AG10803 (cell line): Measurements from ENCODE around the gene CAPN8.

Experiments used
- DNase-seq: peaks from one replicate; pipeline ENCODE4 v3.0.0; 2010; ENCODE audit warnings: low read depth
- H3K4me3 ChIP-seq: 2 replicates; pipeline ENCODE4 v1.5.1; 2011; ENCODE audit warnings: mild to moderate bottlenecking, low read length, control low read depth
- CTCF ChIP-seq: conservative IDR thresholded peaks from 2 replicates; pipeline ENCODE4 v1.5.1; 2011; ENCODE audit warnings: mild to moderate bottlenecking, low read length, control low read depth, inconsistent platforms

The CAPN8 gene

GRCh38 chr1:223543560-223543959, 121.9 kb downstream of the CAPN8 start:
- DNase-seq = no peak
- no peak overlapping the region for H3K4me3 ChIP-seq
- no peak for TF ChIP-seq CTCF

DNA sequence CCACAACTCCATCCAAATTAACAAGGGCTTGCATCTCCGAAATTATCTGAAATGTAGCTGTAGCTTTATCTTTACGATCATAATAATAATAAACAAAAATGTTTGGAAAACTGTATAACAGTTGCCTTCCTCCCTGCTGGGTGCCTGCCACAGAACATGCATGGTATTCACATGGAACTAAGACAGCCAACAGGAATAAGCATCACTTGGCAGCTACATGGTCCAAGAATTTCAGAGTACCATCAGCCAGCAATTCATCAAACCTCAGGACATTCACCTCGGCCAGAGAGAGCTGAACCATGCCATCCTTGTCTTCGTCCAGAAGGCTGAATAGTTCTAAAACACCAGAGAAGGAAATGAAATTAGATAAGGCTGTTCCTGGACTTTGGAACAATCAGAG, 122.7 kb downstream of the CAPN8 start:
- no peak for TF ChIP-seq CTCF
- no peak overlapping the region for H3K4me3 ChIP-seq
- DNase-seq = no peak

DNA sequence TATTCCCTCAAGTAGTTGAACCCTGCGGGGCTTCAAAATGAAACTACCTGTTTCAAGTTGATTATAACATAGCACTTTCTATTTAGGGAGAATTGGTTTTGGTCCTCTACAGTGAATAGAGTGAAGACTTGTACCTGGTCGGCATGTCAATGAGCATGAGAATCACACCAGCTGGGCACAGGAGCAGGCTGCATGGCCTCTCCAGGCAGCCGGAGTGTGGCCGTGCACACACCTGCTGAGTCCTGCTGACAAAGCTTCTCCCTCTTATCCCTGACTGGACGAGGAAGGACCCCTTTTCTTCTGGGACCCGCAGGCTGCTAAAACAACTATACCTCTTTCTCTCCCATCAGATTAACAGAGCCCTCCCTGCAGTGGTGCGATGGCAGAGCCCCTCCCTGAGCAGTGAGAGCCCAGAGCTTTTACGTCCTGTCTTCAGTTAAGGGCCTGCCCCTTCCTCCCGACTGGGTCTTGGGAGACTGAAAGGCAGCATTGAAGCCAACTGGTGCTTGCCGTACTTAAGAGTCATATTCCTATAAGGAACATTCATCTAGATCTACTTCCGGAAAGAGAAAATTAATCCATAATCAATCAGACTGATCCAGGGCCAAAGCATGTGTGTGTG, 124.9 kb downstream of the CAPN8 start:
- DNase-seq = no peak
- no peak overlapping the region for H3K4me3 ChIP-seq
- no peak for TF ChIP-seq CTCF

DNA sequence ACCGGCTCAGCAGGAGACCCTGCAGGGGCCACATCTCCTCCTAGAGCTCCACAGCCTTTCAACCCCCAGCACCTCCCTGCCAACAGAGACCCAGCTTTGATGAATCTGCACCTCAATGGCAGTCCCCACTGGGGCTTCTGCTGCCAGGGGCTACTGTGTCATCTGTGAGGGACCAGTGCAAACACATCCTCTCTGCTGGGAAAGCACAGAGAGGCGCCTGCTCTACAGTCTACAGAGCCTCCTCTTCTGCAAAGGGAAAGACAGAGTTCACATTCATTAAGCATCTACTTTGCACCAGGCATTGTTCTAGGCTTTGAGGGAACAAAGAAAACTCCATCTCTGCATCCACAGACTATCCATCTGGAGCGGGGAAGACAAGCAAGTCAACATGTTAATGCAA, 125.8 kb downstream of the CAPN8 start:
- DNase-seq = no peak
- TF ChIP-seq CTCF = no peak
- no peak overlapping the region for H3K4me3 ChIP-seq

GRCh38 chr1:223538981-223539380, 126.5 kb downstream of the CAPN8 start:
- no peak overlapping the region for H3K4me3 ChIP-seq
- TF ChIP-seq CTCF = no peak
- no peak for DNase-seq

- no peak for TF ChIP-seq CTCF
- no peak for DNase-seq
- no peak overlapping the region for H3K4me3 ChIP-seq
Measured at GRCh38 chr1:223535319-223535718, 130.2 kb downstream of the CAPN8 start.

DNA sequence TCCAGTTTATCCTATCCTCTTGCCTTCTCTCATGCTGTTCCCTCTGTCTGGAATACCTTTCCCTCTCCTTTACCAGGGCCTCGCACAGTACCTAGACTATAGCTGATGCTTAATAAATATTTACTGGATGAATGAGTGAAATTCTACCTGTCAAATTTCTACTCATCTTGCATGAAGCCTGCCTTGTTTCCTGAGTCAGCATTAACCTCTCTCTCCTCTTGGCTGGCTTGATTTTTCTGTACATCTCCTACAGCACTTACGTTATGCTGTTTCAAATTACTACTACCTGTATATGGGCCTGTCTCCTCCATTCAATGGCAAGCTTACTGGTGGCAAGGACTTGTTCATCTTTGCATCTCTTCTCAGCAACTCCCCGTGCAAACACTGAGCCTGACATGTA, 130.8 kb downstream of the CAPN8 start:
- H3K4me3 ChIP-seq = no peak overlapping the region
- no peak for TF ChIP-seq CTCF
- DNase-seq = no peak
